Activated B cell treated with CpG ODN at 0.5 μM for 24 hours (primary cell): ENCODE data around the gene CARD10. TPM values are rescaled to one million over a fixed set of nuclear protein-coding genes. Genes with fewer than 3 reads are reported as not detected.
A peak's percentile ranks its signal among the peaks of the same experiment; 100 is the strongest.

Source experiments
- ATAC-seq: fragments of 200-7000 bp; cut with Tn5 transposase; one replicate; pipeline ENCODE4 v1.10.0; 2021; ENCODE audit warnings: low read depth, mild to moderate bottlenecking, moderate library complexity
- CTCF ChIA-PET: fragments of 350-600 bp; sonication (Branson Sonifier 250); formaldehyde crosslinking; loops from one replicate; lab custom pipeline; 2021; ENCODE audit warnings: antibody characterized with exemption; lab: Charles Lee
- POLR2A ChIA-PET: fragments of 350-600 bp; sonication (Branson Sonifier 250); formaldehyde crosslinking; loops from one replicate; lab custom pipeline; 2021; ENCODE audit warnings: antibody characterized with exemption; lab: Charles Lee
- DNase-seq: peaks from one replicate; pipeline ENCODE4 v3.0.0; 2022
- H3K27ac Mint-ChIP-seq: one replicate; pipeline ENCODE4 v1.8.0; 2020; ENCODE audit warnings: mixed read lengths
- H3K27me3 Mint-ChIP-seq: one replicate; pipeline ENCODE4 v1.8.0; 2021; ENCODE audit warnings: mixed read lengths
- H3K36me3 Mint-ChIP-seq: one replicate; pipeline ENCODE4 v1.8.0; 2021; ENCODE audit warnings: low read depth, mixed read lengths
- H3K4me1 Mint-ChIP-seq: one replicate; pipeline ENCODE4 v1.8.0; 2021; ENCODE audit warnings: mixed read lengths
- H3K4me3 Mint-ChIP-seq: one replicate; pipeline ENCODE4 v1.8.0; 2020; ENCODE audit warnings: mild to moderate bottlenecking, mixed read lengths
- H3K9me3 Mint-ChIP-seq: one replicate; pipeline ENCODE4 v1.8.0; 2020; ENCODE audit warnings: mixed read lengths
- intact Hi-C: fragments of 100-400 bp; cut with micrococcal nuclease; formaldehyde crosslinking; loops from one replicate; pipeline ENCODE4 v1.15.1; 2024
- total RNA-seq: library from RNA; stranded (reverse); gene quantifications from 2 replicates; pipeline ENCODE4 v1.2.3, GENCODE V29; 2022
- TF ChIP-seq, protein P1 (sequence below): fragments of 200-600 bp; IDR thresholded peaks from one replicate; pipeline ENCODE4 v1.8.0; 2022; ENCODE audit warnings: antibody characterized with exemption, mild to moderate bottlenecking

The CARD10 gene
- total RNA-seq, 1 donor from 2014 or later, result not detected

DNA sequence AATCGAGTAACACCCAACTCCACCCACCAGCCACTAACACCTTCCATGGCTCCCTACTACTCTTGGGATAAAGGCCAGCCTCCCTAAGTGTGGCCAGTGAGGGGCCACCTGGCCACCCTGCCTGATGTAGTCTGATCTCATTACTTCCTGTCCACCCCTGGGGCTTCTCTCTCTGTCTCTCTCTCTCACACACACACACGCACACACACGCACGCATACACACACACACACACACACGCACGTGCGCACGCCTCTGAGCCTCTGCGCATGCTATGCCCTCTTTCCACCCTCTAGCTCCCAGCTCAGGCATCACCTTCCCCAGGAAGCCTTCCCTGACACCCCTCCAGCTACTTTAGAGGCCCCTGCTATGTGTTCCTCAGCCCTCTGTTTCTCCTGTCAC, 37.0 kb downstream of the CARD10 start:
- Mint-ChIP-seq H3K4me3 (peak overlapping the region; percentile 19), H3K27ac (peak overlapping the region; percentile 46), H3K36me3 (peaks cover 58% of the 10 kb centered on the region), H3K9me3 (no peaks in the 10 kb centered on the region), H3K4me1 (peaks cover 45% of the 10 kb centered on the region), H3K27me3 (no peaks in the 10 kb centered on the region)
- ChIA-PET CTCF (interaction anchor here (5.0 kb wide), 1 partner anchor 10 kb away, joined by 26 read pairs; no protein-coding TSS in a partner anchor), POLR2A (no interaction called here)
- ATAC-seq (no peak), DNase-seq (no peak)
- intact Hi-C loops, result no loop called here
- TF ChIP-seq, protein P1, sequence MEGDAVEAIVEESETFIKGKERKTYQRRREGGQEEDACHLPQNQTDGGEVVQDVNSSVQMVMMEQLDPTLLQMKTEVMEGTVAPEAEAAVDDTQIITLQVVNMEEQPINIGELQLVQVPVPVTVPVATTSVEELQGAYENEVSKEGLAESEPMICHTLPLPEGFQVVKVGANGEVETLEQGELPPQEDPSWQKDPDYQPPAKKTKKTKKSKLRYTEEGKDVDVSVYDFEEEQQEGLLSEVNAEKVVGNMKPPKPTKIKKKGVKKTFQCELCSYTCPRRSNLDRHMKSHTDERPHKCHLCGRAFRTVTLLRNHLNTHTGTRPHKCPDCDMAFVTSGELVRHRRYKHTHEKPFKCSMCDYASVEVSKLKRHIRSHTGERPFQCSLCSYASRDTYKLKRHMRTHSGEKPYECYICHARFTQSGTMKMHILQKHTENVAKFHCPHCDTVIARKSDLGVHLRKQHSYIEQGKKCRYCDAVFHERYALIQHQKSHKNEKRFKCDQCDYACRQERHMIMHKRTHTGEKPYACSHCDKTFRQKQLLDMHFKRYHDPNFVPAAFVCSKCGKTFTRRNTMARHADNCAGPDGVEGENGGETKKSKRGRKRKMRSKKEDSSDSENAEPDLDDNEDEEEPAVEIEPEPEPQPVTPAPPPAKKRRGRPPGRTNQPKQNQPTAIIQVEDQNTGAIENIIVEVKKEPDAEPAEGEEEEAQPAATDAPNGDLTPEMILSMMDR, result no peak

DNA sequence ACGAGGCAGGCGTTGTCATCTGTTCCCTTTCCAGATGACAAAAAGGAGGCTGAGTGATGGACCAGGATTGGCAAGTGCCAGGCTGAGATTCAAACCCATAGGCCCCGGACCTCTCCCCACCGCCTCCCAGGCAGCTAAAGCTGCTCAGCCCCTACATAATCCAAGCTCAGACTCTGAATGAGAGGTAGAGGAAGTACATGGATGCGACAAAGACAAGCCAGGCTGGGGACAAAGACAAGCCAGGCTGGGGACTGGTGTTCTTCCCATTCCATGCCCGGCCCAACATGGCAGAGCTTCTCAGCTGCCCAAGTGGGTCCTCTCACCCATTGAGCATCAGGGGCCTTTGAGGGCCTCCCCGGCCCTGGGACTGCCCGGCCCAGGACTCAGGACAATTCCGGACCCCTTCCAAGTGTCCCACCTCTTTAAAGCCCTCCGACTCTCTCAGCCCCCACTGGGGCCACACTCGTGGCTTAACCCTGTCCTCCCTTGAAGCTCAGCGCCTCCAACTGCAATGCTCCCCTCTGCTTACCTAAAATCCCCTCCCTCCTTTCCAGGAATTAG, 37.8 kb downstream of the CARD10 start:
- ATAC-seq, result no peak

DNA sequence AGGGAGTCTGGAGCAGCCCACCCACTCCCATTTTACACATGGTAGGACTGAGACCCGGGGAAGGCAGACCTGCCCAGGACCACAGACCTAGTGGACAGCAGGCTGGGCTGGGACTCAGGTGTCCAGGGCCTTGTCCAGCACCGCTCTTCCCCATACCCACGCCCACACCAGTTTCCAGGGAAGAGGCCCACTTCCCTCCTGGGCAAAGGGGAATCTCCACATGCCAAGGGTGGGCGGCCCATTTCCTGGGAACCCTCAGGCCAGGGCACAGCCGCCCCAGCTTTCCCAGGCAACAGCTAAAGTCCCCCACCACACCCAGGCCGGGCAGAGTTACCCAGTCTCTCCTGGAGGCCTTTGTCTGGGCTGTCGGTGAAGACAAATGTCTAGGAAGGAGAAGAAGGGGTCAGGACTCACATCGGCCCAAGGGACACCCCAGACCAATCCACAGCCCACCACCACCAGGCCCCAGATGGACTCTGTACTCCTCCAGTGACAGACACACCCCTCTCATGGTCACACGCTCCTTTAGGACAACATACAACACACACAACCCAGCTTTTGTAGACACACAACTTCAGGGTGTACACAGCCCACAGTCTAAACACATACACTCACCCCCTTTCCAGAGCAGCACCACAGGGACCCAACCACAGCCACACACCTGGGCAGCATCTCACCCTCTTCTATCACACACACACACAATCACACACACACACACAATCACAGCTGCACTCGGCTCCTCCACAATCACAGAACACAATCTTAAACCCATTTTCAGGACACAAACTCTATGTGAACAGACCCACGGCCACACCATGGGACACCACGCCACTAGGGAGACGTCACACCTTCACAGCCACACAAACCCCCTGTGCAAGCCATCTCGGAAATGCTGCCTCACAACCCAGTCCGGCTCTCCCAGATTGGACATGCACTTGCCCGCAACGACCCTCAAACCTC, 38.5 kb downstream of the CARD10 start:
- no peak for DNase-seq
- H3K4me1 Mint-ChIP-seq, result peaks cover 35% of the 10 kb centered on the region
- TF ChIP-seq, protein P1, result no peak
- H3K36me3 Mint-ChIP-seq, result peaks cover 73% of the 10 kb centered on the region
- no peaks in the 10 kb centered on the region for H3K9me3 Mint-ChIP-seq
- ChIA-PET POLR2A (no interaction called here), CTCF (no interaction called here)
- no peak overlapping the region for H3K27ac Mint-ChIP-seq
- no peaks in the 10 kb centered on the region for H3K27me3 Mint-ChIP-seq
- H3K4me3 Mint-ChIP-seq, result no peak overlapping the region
- intact Hi-C loops, result no loop called here
- no peak for ATAC-seq

More for the DNA sequence above, 37.8 kb downstream of the CARD10 start:
- Mint-ChIP-seq H3K4me3 (no peak overlapping the region), H3K27me3 (no peaks in the 10 kb centered on the region), H3K36me3 (peaks cover 66% of the 10 kb centered on the region), H3K4me1 (peaks cover 37% of the 10 kb centered on the region), H3K27ac (peak overlapping the region; percentile 46), H3K9me3 (no peaks in the 10 kb centered on the region)
- no peak for DNase-seq
- CTCF ChIA-PET, result no interaction called here
- POLR2A ChIA-PET, result interaction anchor here (0.7 kb wide), 1 partner anchor 109 kb away, joined by 3 read pairs; no protein-coding TSS in a partner anchor
- TF ChIP-seq, protein P1, result no peak
- intact Hi-C loops, result no loop called here

DNA sequence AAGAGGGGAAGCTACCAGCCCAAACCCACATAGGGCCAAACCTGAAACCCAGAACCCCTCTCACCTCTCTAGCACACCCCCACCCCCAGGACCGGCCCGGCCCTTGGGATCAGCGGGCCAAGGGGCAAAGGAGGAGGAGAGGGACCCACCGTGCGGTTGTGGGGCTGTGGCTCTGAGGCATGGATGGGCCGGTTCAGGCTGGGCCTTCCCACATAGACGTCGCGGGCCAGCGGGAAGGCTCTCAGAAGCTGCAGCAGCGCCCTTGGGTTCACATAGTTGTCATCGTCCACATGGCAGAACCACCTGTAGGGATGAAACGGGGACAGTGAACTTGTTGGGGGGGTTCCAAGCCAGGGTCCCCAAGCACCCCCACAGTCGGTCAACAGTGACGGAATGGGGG, 40.0 kb downstream of the CARD10 start:
- peaks cover 72% of the 10 kb centered on the region for H3K36me3 Mint-ChIP-seq
- H3K27ac Mint-ChIP-seq, result no peak overlapping the region
- peaks cover 26% of the 10 kb centered on the region for H3K4me1 Mint-ChIP-seq
- H3K4me3 Mint-ChIP-seq, result no peak overlapping the region
- no peaks in the 10 kb centered on the region for H3K9me3 Mint-ChIP-seq
- TF ChIP-seq, protein P1, result no peak
- intact Hi-C loops, result no loop called here
- POLR2A ChIA-PET, result interaction anchor here (0.7 kb wide), 1 partner anchor 8 kb away, joined by 4 read pairs; no protein-coding TSS in a partner anchor
- no peak for DNase-seq
- CTCF ChIA-PET, result no interaction called here
- H3K27me3 Mint-ChIP-seq, result no peaks in the 10 kb centered on the region
- no peak for ATAC-seq
